ENCODE results near the gene NDUFB2.

- TF ChIP-seq TAF1 (IDR thresholded peaks at IDR 0.05; ENCODE audit: borderline replicate concordance, insufficient read depth, low read length): no peak
- TF ChIP-seq FOXP2 (optimal IDR thresholded peaks at IDR 0.05; ENCODE audit: borderline replicate concordance, extremely low read depth, extremely low read length, insufficient read depth): no peak
- TF ChIP-seq POLR2AphosphoS5 (IDR thresholded peaks at IDR 0.05; ENCODE audit: low read depth, low read length): no peak
Observed at GRCh38 chr7:140676306-140676705, 20.2 kb upstream of the NDUFB2 start.

Measured in PFSK-1 (cell line).